Common myeloid progenitor, CD34-positive (primary cell): ENCODE measurements around the gene RAB34.

ENCODE experiments used
- CTCF ChIA-PET: fragments of 350-600 bp; sonication (Branson Sonifier 250); formaldehyde crosslinking; loops from one replicate; lab custom pipeline; 2021; ENCODE audit warnings: antibody characterized with exemption; lab: Charles Lee
- POLR2A ChIA-PET: fragments of 350-600 bp; sonication (Branson Sonifier 250); formaldehyde crosslinking; loops from one replicate; lab custom pipeline; 2021; ENCODE audit warnings: antibody characterized with exemption; lab: Charles Lee
- DNase-seq, 3 donors: peaks; one replicate each; pipeline versions ENCODE4 v3.0.0 to v3.0.0-alpha.2; 2013
- H3K27ac ChIP-seq, 2 experiments: 1 replicate in 1 of 2; 2 replicates in 1 of 2; pipeline ENCODE4 v1.7.0; 2013; ENCODE audit warnings: inconsistent platforms in 2 of 2, low read length in 2 of 2, mild to moderate bottlenecking in 2 of 2, low read depth in 1 of 2, moderate library complexity in 1 of 2; ENCODE audit not compliant: severe bottlenecking in 2 of 2, insufficient read depth in 1 of 2, poor library complexity in 1 of 2
- H3K27me3 ChIP-seq, 5 experiments: replicated peaks in 2 of 5; 1 replicate in 3 of 5; 2 replicates in 2 of 5; pipeline versions ENCODE4 v1.6.1 to v1.7.0; 2013; ENCODE audit warnings: low read length in 4 of 5, mild to moderate bottlenecking in 2 of 5, moderate library complexity in 2 of 5, inconsistent platforms in 1 of 5; ENCODE audit not compliant: insufficient read depth in 5 of 5, control insufficient read depth in 4 of 5
- H3K36me3 ChIP-seq, 4 experiments: 1 replicate in 2 of 4; 2 replicates in 2 of 4; pipeline versions ENCODE4 v1.6.1 to v1.7.0; 2013; ENCODE audit warnings: low read length in 3 of 4, control low read depth in 1 of 4, mild to moderate bottlenecking in 1 of 4; ENCODE audit not compliant: control insufficient read depth in 4 of 4, insufficient read depth in 4 of 4
- H3K4me1 ChIP-seq, 4 experiments: 1 replicate in 3 of 4; 2 replicates in 1 of 4; pipeline versions ENCODE4 v1.6.1 to v1.7.1; 2013; ENCODE audit warnings: low read length in 3 of 4, mild to moderate bottlenecking in 3 of 4, control low read depth in 1 of 4, inconsistent platforms in 1 of 4, moderate library complexity in 1 of 4; ENCODE audit not compliant: control insufficient read depth in 4 of 4, insufficient read depth in 4 of 4; ENCODE audit errors: control extremely low read depth in 1 of 4
- H3K4me3 ChIP-seq, 7 experiments: 1 replicate in 4 of 7; 2 replicates in 3 of 7; pipeline versions ENCODE4 v1.5.1 to v1.7.0; 2013; ENCODE audit warnings: mild to moderate bottlenecking in 7 of 7, low read length in 6 of 7, moderate library complexity in 6 of 7, inconsistent platforms in 2 of 7, low read depth in 2 of 7, control low read depth in 1 of 7; ENCODE audit not compliant: insufficient read depth in 4 of 7, control insufficient read depth in 1 of 7; ENCODE audit errors: extremely low read depth in 1 of 7
- H3K9me3 ChIP-seq, 5 experiments: 1 replicate in 4 of 5; 2 replicates in 1 of 5; pipeline versions ENCODE4 v1.6.1 to v1.7.1; 2013; ENCODE audit warnings: low read length in 4 of 5, mild to moderate bottlenecking in 2 of 5, inconsistent platforms in 1 of 5, low read depth in 1 of 5, moderate library complexity in 1 of 5; ENCODE audit not compliant: control insufficient read depth in 4 of 5, insufficient read depth in 2 of 5; ENCODE audit errors: control extremely low read depth in 1 of 5
- WGBS: methylation state at CpG from one replicate; pipeline ENCODE4 v1.1.5; 2013; ENCODE audit not compliant: insufficient coverage; 5-methylcytosine and 5-hydroxymethylcytosine counted together

The RAB34 gene

GRCh38 chr17:28682655-28683054, 35.0 kb downstream of the RAB34 start:
- no peaks in the 10 kb centered on the region for H3K9me3 ChIP-seq
- H3K36me3 ChIP-seq = peaks cover 20 to 94% (median 75%) of the 10 kb centered on the region in 4 experiments
- WGBS = 98% methylated on average over 4 of the region's 11 CpGs
- ChIA-PET CTCF (interaction anchor here (0.8 to 2.0 kb wide), 6 partner anchors 8 to 20 kb away, joined by 3 to 4 read pairs (median 4); partner anchors contain the start of genes SDF2 and SUPT6H), POLR2A (no interaction called here)
- H3K4me1 ChIP-seq = no peaks in the 10 kb centered on the region
- H3K27ac ChIP-seq = no peak overlapping the region
- no peak overlapping the region for H3K4me3 ChIP-seq
- no peak for DNase-seq
- no peaks in the 10 kb centered on the region for H3K27me3 ChIP-seq

- Histone ChIP-seq H3K27ac (no peak overlapping the region), H3K9me3 (no peaks in the 10 kb centered on the region), H3K4me3 (no peak overlapping the region), H3K4me1 (no peaks in the 10 kb centered on the region), H3K36me3 (peaks cover 42 to 93% (median 71%) of the 10 kb centered on the region in 4 experiments), H3K27me3 (no peaks in the 10 kb centered on the region)
- POLR2A ChIA-PET = no interaction called here
- DNase-seq = peak; percentile 11 to 35 (median 32)
- CTCF ChIA-PET = interaction anchor here (0.7 to 4.6 kb wide), 11 partner anchors 8 to 35 kb away, joined by 3 to 36 read pairs (median 5); partner anchors contain the start of genes BLTP2, SDF2 and SUPT6H
- 98% methylated on average over 6 of the region's 7 CpGs for WGBS
Measured at GRCh38 chr17:28675980-28676379, 41.7 kb downstream of the RAB34 start.

- ChIA-PET CTCF (interaction anchor here (0.7 to 4.6 kb wide), 11 partner anchors 9 to 35 kb away, joined by 3 to 36 read pairs (median 5); partner anchors contain the start of genes BLTP2, SDF2 and SUPT6H), POLR2A (no interaction called here)
- WGBS = no CpG with 5 or more reads among the region's 3 CpGs
- no peaks in the 10 kb centered on the region for H3K9me3 ChIP-seq
- no peaks in the 10 kb centered on the region for H3K27me3 ChIP-seq
- peaks cover 42 to 91% (median 69%) of the 10 kb centered on the region in 4 experiments for H3K36me3 ChIP-seq
- H3K4me3 ChIP-seq = no peak overlapping the region
- no peaks in the 10 kb centered on the region for H3K4me1 ChIP-seq
- no peak overlapping the region for H3K27ac ChIP-seq
- no peak for DNase-seq
Measured at GRCh38 chr17:28675490-28675889, 42.2 kb downstream of the RAB34 start.

GRCh38 chr17:28669918-28670317, 47.8 kb downstream of the RAB34 start:
- no peak overlapping the region for H3K4me3 ChIP-seq
- no peaks in the 10 kb centered on the region for H3K27me3 ChIP-seq
- no peaks in the 10 kb centered on the region for H3K9me3 ChIP-seq
- no peak overlapping the region for H3K27ac ChIP-seq
- ChIA-PET POLR2A (no interaction called here), CTCF (interaction anchor here (1.4 to 2.8 kb wide), 3 partner anchors 10 to 24 kb away, joined by 4 to 13 read pairs (median 6); partner anchors contain the start of gene BLTP2)
- no CpG with 5 or more reads among the region's 1 CpG for WGBS
- peaks cover 26 to 69% (median 48%) of the 10 kb centered on the region in 4 experiments for H3K36me3 ChIP-seq
- H3K4me1 ChIP-seq = peaks cover 0 to 2% (median 0%) of the 10 kb centered on the region in 4 experiments
- no peak for DNase-seq

GRCh38 chr17:28667870-28668269, 49.8 kb downstream of the RAB34 start:
- no peak overlapping the region for H3K4me3 ChIP-seq
- ChIA-PET CTCF (interaction anchor here (0.6 to 2.8 kb wide), 5 partner anchors 12 to 30 kb away, joined by 3 to 13 read pairs (median 3); partner anchors contain the start of gene BLTP2), POLR2A (no interaction called here)
- no peak for DNase-seq
- H3K36me3 ChIP-seq = peaks cover 10 to 52% (median 28%) of the 10 kb centered on the region in 4 experiments
- WGBS = 100% methylated on average over 1 of the region's 1 CpG
- H3K4me1 ChIP-seq = peaks cover 6 to 9% (median 7%) of the 10 kb centered on the region in 4 experiments
- H3K27me3 ChIP-seq = no peaks in the 10 kb centered on the region
- no peaks in the 10 kb centered on the region for H3K9me3 ChIP-seq
- H3K27ac ChIP-seq = no peak overlapping the region

GRCh38 chr17:28665994-28666393, 51.7 kb downstream of the RAB34 start:
- 94% methylated on average over 2 of the region's 2 CpGs for WGBS
- ChIA-PET POLR2A (interaction anchor here (0.9 to 1.0 kb wide), 2 partner anchors 19 to 22 kb away, joined by 5 to 6 read pairs; no protein-coding TSS in a partner anchor), CTCF (interaction anchor here (0.8 to 1.6 kb wide), 3 partner anchors 10 to 25 kb away, joined by 3 to 5 read pairs (median 4); no protein-coding TSS in a partner anchor)
- Histone ChIP-seq H3K4me3 (no peak overlapping the region), H3K27me3 (no peaks in the 10 kb centered on the region), H3K9me3 (no peaks in the 10 kb centered on the region), H3K36me3 (peaks cover 3 to 35% (median 15%) of the 10 kb centered on the region in 4 experiments), H3K4me1 (peaks cover 7 to 17% (median 13%) of the 10 kb centered on the region in 4 experiments), H3K27ac (no peak overlapping the region)
- no peak for DNase-seq
